ENCODE data around the gene ARMCX4.
A peak's percentile ranks its signal among the peaks of the same experiment; 100 is the strongest.

ARMCX4 gene

DNA sequence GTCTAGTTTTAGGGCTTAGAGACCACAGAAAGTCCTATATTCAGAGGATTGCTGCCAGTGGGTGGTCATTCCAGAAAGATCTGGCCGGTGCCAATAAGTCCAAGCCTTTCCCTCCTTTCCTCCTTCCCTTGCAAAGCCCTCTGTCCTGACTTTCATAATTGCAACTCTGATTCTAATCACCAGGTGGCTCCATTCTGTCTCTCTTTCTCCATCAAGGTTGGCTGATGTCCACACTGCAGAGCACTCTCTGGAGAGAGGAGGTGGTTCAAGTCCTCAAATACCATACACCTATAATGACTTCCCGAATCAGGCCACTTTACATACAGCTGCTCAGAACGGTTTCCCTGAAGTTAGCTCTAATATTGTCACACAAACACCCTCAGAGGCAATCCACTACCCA lies 22.4 kb upstream of the ARMCX4 start:
- FAIRE-seq (no peak), DNase-seq (ENCODE audit: insufficient read length, low spot score) (no peak)
- TF ChIP-seq CTCF (IDR thresholded peaks at IDR 0.05; ENCODE audit: insufficient read depth, missing control alignments) = peak; percentile 20

GRCh38 chrX:101478366-101478765 lies 6.9 kb upstream of the ARMCX4 start:
- TF ChIP-seq CTCF (IDR thresholded peaks at IDR 0.05; ENCODE audit: insufficient read depth, missing control alignments) = no peak
- no peak for FAIRE-seq
- no peak for DNase-seq (ENCODE audit: insufficient read length, low spot score)

GRCh38 chrX:101482296-101482695 lies 3.0 kb upstream of the ARMCX4 start:
- DNase-seq (ENCODE audit: insufficient read length, low spot score) = no peak
- no peak for FAIRE-seq
- no peak for TF ChIP-seq CTCF (IDR thresholded peaks at IDR 0.05; ENCODE audit: insufficient read depth, missing control alignments)

- FAIRE-seq (no peak), DNase-seq (ENCODE audit: insufficient read length, low spot score) (no peak)
- no peak for TF ChIP-seq CTCF (IDR thresholded peaks at IDR 0.05; ENCODE audit: insufficient read depth, missing control alignments)
These were observed 1.6 kb upstream of the ARMCX4 start for GRCh38 chrX:101483705-101484104.

- no peak for DNase-seq (ENCODE audit: insufficient read length, low spot score)
- no peak for FAIRE-seq
- no peak for TF ChIP-seq CTCF (IDR thresholded peaks at IDR 0.05; ENCODE audit: insufficient read depth, missing control alignments)
These were observed 1.1 kb upstream of the ARMCX4 start for GRCh38 chrX:101484135-101484534.

GRCh38 chrX:101488796-101489195 lies 3.5 kb downstream of the ARMCX4 start:
- FAIRE-seq (no peak), DNase-seq (ENCODE audit: insufficient read length, low spot score) (no peak)
- TF ChIP-seq CTCF (IDR thresholded peaks at IDR 0.05; ENCODE audit: insufficient read depth, missing control alignments) = no peak

GRCh38 chrX:101491943-101492342 lies 6.7 kb downstream of the ARMCX4 start:
- no peak for DNase-seq (ENCODE audit: insufficient read length, low spot score)
- no peak for FAIRE-seq
- TF ChIP-seq CTCF (IDR thresholded peaks at IDR 0.05; ENCODE audit: insufficient read depth, missing control alignments) = no peak
